GM12873 (cell line): Measurements from ENCODE around the gene SLC2A13.

ENCODE experiments used
- CTCF ChIP-seq: IDR thresholded peaks from 2 replicates; pipeline ENCODE4 v1.5.1; 2012; ENCODE audit warnings: low read depth, mild to moderate bottlenecking, moderate library complexity, low read length, control low read depth; ENCODE audit not compliant: insufficient read depth; ENCODE audit errors: missing control alignments

SLC2A13 gene

GRCh38 chr12:40105265-40105514 is 691 bp downstream of the SLC2A13 start:
- TF ChIP-seq CTCF, result no peak

DNA sequence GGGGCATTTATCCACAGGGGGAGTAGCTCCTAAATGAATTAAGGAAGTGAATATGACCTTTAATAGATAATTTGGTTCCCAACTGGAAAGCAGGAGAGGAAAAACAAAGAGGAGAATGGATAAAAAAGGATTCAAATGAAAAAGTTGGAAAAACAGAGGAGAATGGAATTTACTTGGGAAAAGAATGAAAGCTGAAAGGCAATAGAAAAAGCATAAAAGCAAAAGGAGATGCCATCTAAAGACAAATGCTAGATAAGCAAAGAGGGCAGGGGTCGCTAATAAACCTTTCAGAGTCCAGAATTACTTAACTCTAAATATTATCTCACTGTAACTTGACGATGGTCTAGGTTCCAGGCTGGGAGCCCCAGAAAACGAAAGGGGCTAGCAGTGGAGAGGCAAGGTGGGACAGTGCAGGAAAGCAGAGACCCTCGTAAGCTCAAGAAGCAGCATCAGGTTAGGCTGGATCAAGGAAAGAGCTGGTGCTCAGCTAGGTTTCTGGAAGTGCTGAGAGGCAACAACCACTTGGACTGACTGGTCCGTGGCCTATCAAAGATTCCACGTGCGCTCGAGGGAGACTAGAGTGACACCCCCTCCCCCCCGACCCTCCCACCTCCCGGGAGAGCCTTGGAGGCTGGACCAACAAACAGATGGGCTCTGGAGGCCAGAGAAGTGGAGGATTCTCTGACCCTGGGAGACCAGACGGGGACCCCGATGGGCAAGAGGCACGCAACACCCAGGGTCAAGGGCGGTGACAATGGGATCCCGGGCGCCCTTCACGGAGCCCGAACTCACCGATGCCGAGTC is 1.2 kb downstream of the SLC2A13 start:
- no peak for TF ChIP-seq CTCF

GRCh38 chr12:40103043-40103442 is 2.8 kb downstream of the SLC2A13 start:
- TF ChIP-seq CTCF, result no peak

- TF ChIP-seq CTCF, result no peak
Measured at GRCh38 chr12:40101747-40102146, 4.1 kb downstream of the SLC2A13 start.

DNA sequence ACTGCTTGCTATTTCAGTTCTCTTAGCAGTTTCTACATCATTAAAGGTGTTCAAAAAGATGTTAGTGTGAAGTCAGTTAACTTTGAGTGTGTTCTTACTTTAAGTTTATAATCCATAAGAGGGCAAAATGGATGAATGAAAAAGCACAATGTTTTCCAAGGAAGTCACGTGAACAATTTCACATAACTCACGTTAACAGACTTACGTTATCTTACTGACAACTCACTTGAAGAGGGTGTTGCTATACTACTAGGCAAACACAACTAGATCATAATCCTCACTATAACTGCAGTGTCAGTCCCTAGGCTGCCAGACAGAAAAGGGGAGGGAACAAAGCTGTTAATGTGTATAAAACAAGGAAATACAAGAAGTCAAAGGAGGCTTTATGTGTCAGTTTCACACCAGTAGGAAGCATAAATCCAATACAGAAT is 6.4 kb downstream of the SLC2A13 start:
- no peak for TF ChIP-seq CTCF

GRCh38 chr12:40098406-40099145 is 7.3 kb downstream of the SLC2A13 start:
- no peak for TF ChIP-seq CTCF

- no peak for TF ChIP-seq CTCF
Measured at GRCh38 chr12:40093512-40093911, 12.4 kb downstream of the SLC2A13 start.
